NCI-H524 treated with DMSO at 0.1 percent for 48 hours (cell line): ENCODE measurements around the gene STAG3.
"Not testable (repeated sequence)": the region's sequence is repeated elsewhere in the genome, so short reads cannot be mapped to it uniquely, and the experiment has no call there.

Experiments used
- DNase-seq: peaks from one replicate; lab custom pipeline; 2025; lab: John Stamatoyannopoulos, UW

Gene STAG3

DNA sequence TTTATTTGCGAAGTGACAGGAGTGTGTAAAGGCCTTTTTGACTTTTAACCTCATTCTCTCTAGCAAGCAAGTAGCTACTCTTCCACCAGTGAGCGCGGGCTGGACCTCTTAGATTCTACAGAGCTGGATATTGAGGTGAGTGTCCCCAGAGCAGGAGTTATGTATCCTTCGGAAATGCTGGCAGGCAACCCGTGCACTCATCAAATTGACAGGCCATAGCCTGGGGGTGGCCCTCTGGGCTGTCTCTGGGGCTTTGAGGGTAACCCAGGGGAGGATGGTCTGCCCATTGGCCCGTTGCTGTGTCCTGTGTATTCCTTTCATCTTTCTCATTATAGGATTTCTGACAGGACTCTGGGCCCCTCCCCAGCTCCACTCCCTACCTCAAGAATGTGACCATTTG lies 36.0 kb downstream of the STAG3 start:
- DNase-seq, result no peak

DNA sequence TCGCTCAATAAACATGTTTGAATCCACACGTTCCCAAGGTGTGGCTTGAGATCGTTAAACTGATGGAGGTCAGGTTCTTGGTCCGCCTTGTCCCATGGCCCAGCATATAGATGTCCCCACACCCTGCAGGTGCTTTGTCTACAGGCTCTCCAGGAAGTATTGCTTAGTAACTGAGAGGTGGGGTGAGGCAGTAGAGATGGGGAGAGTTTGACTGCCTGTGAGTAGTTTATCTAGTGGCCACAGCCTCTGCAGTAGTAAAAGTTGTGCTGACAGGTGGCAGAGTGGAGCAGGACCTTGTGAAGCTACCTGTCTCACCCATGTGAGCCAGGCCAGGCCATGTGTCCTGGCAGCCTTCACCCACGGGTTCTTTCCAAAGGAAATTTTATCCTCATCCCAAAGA lies 36.6 kb downstream of the STAG3 start:
- not testable (repeated sequence) for DNase-seq

- no peak for DNase-seq
Observed at GRCh38 chr7:100215895-100216294, 38.2 kb downstream of the STAG3 start.

- not testable (repeated sequence) for DNase-seq
Observed at GRCh38 chr7:100217934-100218333, 40.2 kb downstream of the STAG3 start.

DNA sequence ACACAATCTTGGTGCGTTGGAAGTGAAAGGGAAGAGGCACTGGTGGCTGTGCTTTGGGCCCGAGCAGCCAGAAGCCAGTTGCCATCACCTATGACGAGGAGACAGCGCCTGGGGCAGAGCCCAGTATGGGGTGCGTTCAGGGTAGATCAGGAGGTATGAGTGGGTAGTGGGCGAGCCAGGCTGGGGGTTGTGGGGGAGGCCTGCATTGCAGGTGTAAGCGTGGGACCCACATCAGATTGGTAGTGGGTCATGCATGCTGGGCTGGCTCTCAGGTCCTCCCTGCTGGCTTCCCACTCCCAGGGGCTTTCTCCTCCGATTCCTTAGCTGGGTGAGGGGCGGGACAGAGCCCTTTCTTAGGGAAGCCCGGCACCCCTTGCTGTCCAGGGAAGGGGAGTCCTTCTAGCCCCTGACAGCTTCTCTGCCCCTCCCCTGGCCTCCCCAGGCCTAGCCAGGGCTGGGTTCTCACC lies 41.6 kb downstream of the STAG3 start:
- no peak for DNase-seq

DNA sequence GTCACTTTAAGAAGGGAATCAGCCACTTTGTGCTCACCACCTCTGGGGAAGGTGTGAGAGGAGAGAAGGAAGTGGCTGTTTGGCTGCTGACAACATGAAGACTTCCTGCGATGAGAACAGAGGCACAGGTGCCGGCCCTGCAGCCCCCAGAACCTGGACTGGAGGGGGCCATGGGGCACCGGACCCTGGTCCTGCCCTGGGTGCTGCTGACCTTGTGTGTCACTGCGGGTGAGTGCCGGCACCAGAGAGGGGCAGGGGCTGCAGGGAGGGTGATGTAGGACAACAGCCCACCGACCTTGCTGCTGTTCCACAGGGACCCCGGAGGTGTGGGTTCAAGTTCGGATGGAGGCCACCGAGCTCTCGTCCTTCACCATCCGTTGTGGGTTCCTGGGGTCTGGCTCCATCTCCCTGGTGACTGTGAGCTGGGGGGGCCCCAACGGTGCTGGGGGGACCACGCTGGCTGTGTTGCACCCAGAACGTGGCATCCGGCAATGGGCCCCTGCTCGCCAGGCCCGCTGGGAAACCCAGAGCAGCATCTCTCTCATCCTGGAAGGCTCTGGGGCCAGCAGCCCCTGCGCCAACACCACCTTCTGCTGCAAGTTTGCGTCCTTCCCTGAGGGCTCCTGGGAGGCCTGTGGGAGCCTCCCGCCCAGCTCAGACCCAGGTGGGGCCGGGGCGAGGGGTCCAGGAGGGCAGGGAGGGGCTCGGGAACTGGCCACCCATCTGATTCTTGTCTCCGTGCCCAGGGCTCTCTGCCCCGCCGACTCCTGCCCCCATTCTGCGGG lies 42.3 kb downstream of the STAG3 start, which contains the start of gene PVRIG:
TSS of gene PVRIG (plus strand) at position 149 of the 785 bp plus-strand sequence. CDS start at position 171, 22 bp downstream.
- DNase-seq, result not testable (repeated sequence)

DNA sequence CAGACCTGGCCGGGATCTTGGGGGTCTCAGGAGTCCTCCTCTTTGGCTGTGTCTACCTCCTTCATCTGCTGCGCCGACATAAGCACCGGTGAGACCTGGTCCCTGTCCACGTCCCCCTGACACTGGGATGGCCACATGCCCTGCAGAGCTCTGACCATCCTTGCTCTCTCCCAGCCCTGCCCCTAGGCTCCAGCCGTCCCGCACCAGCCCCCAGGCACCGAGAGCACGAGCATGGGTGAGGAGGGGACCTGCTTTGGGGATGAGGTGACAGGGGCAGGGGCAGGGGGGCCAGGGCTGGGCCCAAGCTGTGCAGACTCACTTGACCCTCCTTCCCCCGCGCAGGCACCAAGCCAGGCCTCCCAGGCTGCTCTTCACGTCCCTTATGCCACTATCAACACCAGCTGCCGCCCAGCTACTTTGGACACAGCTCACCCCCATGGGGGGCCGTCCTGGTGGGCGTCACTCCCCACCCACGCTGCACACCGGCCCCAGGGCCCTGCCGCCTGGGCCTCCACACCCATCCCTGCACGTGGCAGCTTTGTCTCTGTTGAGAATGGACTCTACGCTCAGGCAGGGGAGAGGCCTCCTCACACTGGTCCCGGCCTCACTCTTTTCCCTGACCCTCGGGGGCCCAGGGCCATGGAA lies 43.0 kb downstream of the STAG3 start:
- no peak for DNase-seq

DNA sequence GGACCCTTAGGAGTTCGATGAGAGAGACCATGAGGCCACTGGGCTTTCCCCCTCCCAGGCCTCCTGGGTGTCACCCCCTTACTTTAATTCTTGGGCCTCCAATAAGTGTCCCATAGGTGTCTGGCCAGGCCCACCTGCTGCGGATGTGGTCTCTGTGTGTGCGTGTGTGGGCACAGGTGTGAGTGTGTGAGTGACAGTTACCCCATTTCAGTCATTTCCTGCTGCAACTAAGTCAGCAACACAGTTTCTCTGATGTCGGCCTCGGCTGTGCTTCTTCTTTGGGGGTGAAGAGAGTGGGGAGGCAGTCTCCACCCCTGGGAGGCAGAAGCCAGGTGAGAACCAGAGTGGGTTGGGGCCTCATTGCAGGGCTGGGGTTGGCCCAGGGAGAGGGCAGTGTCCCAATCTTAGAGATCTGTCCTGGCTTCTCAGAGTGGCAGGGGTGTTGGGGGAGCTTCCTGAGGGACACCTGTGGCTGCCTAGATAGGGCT lies 43.6 kb downstream of the STAG3 start:
- no peak for DNase-seq

DNA sequence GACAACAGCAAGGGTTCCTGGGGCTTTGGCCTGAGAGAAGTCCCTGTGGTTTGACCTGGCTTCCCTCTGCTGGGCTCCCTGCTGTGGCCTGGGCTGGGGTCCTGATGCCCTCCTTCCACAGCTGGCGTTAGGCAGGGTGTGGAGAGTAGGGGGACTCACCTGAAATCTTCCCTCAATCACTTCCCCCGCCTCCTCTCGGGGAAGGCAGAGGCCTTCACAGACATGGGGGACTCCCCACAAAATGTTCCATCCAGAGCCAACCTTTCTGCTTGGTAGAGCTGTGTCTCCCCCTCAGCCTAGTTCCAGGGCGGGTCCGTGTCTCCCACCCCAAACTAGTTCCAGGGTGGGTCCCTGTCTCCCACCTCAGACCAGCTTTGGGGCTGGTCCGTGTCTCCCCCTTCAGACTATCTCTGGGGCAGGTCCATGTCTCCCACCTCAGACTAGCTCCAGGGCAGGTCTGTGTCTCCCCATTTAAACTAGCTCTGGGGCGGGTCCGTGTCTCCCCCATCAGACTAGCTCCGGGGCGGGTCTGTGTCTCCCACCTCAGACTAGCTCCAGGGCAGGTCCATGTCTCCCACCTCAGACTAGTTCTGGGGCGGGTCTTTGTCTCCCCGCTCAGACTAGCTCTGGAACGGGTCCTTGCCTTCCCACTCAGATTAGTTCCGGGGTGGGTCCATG lies 44.2 kb downstream of the STAG3 start:
- no peak for DNase-seq

GRCh38 chr7:100222445-100223132 lies 44.9 kb downstream of the STAG3 start:
- no peak for DNase-seq

DNA sequence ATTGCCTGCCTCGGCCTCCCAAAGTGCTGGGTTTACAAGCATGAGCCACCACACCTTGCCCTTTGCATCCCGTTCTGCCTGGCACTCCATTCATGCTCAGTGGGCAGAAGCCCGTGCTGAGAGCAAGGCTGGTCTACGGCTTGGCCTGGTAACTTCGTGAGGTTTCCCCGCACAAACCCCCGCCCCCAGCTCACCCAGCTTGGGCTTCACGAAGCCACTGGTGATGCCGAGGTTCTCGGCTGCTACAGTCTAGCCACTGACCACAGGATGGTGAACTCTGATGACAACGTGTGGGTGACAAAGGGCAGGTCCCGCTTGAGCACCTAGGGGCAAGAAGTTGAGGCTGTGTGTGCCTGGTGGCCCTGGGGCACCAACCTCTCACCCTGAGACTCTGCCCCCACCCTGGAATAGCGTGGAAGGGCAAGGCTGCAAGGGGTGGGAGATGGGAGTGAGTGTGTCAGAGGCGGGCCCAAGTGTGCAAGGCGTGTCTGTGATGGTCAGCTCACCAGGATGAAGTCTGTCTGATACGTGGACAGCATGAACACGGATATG lies 45.7 kb downstream of the STAG3 start:
- not testable (repeated sequence) for DNase-seq

DNA sequence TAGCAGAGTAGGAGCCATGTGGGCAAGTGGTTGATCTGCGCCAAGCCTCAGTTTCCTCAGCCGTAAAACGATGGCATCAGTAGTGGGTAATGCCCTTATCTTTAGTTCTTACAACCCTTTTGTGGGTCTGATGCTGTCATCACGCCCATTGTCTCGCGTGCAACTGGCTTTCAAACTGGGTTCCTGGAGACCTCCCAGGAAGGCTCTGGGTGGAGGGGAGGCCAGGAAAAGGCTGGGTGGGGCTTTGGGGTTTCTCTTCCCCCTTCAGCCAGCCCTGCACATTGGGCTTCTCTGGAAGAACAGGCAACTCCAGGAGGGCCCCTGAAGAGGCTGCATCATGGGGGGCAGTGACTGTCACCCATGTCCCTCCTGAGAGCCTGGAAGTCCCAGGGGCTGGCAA lies 47.2 kb downstream of the STAG3 start:
- not testable (repeated sequence) for DNase-seq

GRCh38 chr7:100234660-100235317 lies 57.1 kb downstream of the STAG3 start:
- not testable (repeated sequence) for DNase-seq

DNA sequence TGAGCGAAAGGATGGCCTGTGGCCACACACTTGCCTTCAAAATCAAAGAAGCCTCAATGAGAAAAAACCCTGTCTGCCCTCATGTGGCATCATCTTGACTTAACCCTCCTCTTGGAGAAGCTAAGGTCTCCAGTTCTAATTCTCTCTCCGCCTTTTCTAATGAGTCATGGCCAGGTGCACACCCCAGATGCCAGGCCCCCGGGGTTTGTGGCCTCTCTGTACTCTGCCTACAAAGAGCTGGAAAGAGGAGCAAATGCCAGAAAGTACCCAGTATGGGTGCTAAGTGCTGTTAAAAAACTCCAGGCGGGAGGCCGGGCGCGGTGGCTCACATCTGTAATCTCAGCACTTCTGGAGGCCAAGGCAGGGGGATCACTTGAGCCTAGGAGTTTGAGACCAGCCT lies 62.3 kb downstream of the STAG3 start:
- DNase-seq, result not testable (repeated sequence)

DNA sequence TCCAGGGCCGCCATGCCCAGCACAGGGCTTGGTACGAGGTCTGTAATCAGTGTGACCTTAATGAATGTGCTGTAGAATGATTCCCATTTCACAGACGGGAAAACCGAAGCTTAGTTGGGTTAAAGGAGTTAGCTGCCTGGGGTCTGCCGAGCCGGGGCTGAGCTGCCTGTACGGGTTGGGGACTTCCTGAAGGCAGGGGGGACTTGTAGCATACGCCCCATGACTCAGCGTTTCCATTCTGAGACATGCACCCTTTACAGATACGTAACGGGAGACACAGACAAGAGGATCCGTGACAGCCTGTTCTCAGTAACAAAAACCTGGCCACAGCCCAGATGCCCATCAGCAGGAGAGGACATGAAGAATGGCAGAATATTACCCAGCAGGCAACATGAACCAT lies 65.7 kb downstream of the STAG3 start:
- not testable (repeated sequence) for DNase-seq

- not testable (repeated sequence) for DNase-seq
Observed at GRCh38 chr7:100244988-100245605, 67.4 kb downstream of the STAG3 start.

GRCh38 chr7:100246121-100246864 lies 68.6 kb downstream of the STAG3 start:
- DNase-seq, result not testable (repeated sequence)

- not testable (repeated sequence) for DNase-seq
Observed at GRCh38 chr7:100246865-100247137, 69.1 kb downstream of the STAG3 start.

DNA sequence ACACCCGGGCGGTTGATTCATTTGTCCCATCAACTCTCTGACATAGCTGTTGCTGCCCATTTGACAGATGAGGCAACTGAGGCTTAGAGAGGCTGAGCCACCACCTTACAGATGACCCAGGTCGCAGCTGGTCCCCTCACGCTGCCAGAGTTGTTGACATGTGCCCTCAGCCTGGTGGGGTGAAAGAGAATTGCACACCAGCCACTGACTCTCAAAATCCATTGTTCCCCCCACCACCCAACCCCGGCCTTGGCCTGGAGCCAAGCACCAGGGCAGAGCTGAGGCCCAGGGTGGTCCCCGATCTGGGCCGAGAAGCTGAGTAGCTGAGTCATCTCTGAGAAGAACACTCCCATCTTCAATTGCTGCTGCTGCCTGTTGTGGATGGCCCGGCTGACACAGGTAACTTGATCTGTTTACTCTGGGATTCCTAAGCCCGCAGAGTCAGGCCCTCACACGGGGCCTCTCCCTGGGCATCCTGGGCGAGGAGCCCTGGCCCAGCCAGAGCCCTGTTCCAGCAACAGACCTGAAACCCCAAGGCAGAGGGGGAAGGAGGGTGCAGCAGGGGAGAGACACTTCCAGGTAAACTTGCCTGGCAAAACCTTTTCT lies 69.5 kb downstream of the STAG3 start:
- DNase-seq, result peak; percentile 12

DNA sequence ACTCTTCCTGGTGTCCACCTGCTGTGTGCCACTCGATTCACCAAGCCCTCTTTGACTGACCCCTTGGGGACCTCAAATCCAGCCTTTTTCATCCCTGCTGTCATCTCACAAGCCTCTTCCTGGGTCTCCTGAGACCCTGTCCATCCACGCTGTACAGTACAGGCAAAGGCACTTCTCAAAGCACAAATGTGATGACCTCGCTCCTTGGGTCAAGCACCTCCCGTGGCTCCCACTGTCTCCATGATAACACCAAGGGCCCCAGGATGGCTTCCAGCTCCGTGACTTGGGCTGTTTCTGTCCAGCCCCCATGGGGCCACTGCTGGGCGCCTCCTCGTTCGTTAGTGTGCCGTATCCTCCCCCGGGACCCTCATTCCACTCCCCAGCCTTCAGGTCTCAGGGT lies 70.8 kb downstream of the STAG3 start:
- DNase-seq, result no peak
